Right ventricle myocardium inferior (tissue), 1 donor: ENCODE data around the gene MRO. TPM values are rescaled to one million over a fixed set of nuclear protein-coding genes. Genes with fewer than 3 reads are reported as not detected.
"Not testable (repeated sequence)": the region's sequence is repeated elsewhere in the genome, so short reads cannot be mapped to it uniquely, and the experiment has no call there.

Experiments used
- ATAC-seq: fragments of 200-7000 bp; cut with Tn5 transposase; one replicate; pipeline ENCODE4 v1.9.1; 2020; ENCODE audit warnings: mild to moderate bottlenecking, moderate library complexity
- DNase-seq: peaks from one replicate; pipeline ENCODE4 v3.0.0; 2021; ENCODE audit errors: missing footprints
- intact Hi-C: fragments of 100-400 bp; cut with DNase I; formaldehyde crosslinking; loops from one replicate; pipeline ENCODE4 v1.11.0; 2022
- long read RNA-seq: library from polyadenylated mRNA; unstranded; transcript quantifications from one replicate; pipeline ENCODE4 v2.0.0, GENCODE V29; 2021
- total RNA-seq: library from RNA; stranded (reverse); fragmentation: NEBNext Ultra II Directional; extraction: Animal tissue kit (Norgen Biotek cat#: 25700); gene quantifications from one replicate; pipeline ENCODE4 v1.2.1, GENCODE V29; 2021
- donor health status: DM: no; HTN: yes; CAD: no; lungs with severe emphysema.

Gene MRO
- 4.6 TPM for total RNA-seq
- long read RNA-seq, partial matches to known transcripts, result 1 of 1 reads
- long read RNA-seq, other reads (novel, unspliced or antisense), result 0 of 1 reads

DNA sequence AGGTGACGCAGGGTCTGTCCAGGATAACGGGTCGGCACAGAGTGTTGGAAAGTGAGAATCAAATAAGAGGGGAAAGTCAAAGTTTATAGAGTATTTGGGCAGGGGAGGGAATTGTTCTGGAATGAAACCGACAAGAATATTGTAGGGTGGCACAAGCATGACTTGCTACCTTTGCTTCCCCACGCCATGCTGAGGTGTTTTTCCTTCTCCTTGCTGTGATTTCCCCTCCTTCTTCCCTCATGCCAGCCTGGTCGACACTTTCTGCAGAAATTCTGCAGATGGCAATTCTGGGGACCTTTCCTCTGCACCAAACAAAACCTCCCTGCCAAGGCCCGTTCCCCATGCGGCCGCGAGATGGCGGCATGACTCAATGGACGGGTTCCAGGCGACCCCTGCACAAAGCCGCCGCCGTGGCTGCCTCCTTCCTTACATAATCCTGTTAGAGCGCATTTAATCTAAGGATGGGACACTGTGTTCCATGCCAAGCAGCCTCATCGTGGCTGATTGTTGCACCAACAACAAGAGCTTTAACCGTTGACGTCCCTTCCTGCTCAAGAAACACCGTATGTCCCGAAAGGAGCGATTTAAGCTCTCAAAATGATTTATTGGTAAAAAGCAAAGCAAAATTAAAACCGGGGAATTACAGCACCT is at the start of gene MRO:
Gene MRO (minus strand): TSS at position 289 of the 651 bp plus-strand sequence. CDS start 10,616 bp downstream, outside the sequence.
- intact Hi-C loops, result loop anchor here (1.0 to 5.0 kb wide), 3 partner anchors 25 to 232 kb away; no protein-coding TSS in a partner anchor
- DNase-seq (peak; percentile 95), ATAC-seq (peak; percentile 94)

DNA sequence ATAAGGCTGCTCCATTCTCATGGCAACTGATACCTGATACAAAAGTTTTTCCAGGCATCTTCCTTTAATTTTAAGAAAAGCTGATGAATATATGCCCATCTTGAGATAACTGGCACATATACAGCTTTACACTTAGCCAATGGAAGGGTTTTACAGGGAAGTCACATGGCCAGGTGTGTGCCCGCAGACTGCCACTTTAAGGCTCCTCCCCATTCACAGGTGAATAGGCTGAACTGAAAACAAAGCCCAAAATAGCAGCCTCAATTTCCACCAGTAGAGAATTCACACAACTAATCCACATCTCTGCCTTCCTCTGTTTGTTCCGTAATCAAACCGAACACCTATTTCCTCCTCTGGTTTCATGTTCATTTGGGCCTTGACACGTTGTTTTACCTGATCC is 49.3 kb upstream of the MRO start:
- intact Hi-C loops, result no loop called here
- ATAC-seq, result no peak
- no peak for DNase-seq

DNA sequence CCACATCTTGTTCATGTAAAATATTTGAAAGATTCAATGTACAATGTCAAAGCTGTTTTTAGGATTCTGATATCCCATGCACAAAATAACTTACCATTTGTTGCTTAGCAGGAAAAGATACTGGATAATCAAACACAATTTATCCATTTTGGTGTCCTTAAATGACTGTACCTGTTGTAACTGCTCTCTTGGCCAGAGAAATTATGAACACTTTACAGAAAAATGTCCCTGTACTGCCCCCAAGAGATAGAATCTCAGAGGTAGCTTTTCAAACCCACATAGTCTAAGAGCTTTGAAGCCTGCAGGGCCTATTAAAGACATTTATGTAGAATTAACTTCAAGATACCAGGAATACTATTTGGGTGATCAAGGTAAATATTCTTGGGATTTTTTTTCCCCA is 46.9 kb upstream of the MRO start:
- peak; percentile 78 for ATAC-seq

DNA sequence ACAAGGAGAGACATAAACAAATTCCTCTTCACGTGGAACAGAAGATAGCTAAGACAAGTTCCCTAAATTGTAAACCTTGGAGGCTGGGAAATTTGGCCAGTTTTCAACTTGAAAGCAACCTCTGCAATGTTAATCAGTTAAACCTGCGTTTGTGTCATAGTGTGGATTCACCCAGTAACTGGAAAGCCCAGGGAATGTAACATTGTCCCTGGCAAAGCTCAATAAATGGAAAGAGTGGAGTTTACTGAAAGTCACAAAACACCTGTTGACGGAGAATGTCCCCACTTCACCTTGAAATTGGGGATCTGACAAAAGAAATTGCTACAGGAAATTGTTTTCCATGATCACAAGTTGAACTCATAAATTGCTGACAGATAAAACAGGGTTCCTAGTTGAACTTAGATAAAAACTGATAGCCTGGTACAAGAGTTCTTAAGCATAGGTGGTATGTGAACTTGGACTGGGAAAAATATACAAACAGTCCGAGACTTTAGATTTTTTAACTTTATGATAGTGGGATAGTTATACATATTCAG is 44.1 kb upstream of the MRO start:
- no peak for DNase-seq
- intact Hi-C loops, result no loop called here
- ATAC-seq, result no peak

More for the DNA sequence above, 46.9 kb upstream of the MRO start:
- intact Hi-C loops, result loop anchor here (1.0 kb wide), 1 partner anchor 46 kb away; the partner anchor contains the start of gene MRO
- no peak for DNase-seq

DNA sequence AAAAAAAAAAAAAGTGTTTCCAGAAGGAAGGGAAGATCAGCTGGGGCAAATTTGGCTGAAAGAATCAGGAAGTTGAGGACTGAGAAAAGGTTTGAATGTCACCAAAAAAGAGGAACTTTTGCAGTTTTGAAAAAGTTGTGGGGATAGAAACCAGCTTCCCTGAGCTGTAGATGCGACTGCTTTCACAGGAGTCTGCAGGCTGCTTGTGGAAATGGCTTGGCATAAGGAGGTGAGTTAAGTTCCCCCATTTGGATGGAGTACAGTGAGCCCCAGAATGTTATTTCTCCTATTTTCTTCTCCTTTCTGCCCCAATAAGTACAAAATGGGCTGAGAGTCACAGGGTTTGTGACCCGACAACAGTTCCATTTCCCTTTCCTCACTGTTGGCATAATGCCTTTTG is 42.6 kb upstream of the MRO start:
- no peak for DNase-seq
- ATAC-seq, result peak; percentile 46
- intact Hi-C loops, result no loop called here

DNA sequence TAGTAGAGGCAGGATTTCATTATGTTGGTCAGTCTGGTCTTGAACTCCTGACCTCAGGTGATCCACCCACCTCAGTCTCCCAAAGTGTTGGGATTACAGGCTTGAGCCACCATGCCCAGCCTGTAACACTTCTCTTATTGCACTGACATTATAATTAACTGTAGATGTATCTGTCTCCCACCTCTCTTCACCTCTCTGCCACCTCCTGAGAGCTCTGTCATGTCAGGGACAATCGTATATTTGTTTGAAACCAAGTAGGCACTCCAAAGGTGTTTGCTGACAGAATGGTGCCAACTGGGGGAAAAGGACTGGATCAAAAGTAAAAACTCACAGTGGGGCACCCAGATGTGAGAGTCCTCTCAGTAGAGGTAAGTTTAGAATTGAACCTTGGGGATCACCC is 41.8 kb upstream of the MRO start:
- peak; percentile 58 for ATAC-seq
- no peak for DNase-seq
- intact Hi-C loops, result no loop called here

DNA sequence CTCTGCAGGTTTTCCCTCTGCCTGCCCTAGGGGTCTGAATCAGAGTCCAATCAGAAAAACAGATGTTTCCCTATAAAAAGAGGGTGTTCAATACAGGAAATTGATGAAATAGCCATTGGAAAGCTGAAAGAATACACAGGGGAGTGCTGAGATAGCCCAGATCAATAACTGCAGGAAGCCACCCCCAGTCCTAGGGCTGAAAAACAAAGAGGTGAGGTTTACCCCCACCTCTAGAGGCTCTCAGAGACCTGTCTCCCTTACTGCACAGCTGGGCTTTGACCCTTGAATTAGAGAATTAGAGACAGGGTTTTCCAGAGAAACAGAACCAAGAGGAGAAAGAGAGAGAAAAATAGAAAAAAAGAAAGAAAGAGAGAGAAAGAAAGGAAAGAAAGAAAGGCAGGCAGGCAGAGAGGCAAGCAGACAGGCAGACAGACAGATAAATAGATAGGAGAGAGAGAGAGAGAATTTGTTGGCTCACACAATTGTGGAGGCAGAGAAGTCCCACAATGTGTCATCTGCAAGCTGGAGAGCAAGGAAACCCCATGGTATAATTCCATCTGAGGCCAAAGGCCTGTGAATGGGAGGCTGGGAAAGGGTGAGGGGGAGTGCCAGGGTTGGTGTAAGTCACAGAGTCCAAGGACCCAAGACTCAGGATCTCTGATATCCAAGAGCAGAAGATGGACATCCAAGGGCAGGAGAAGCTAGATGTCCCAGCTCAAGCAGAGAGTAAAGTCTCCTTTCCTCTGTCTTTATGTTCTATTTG is 40.2 kb upstream of the MRO start:
- intact Hi-C loops, result no loop called here
- no peak for ATAC-seq
- DNase-seq, result no peak

DNA sequence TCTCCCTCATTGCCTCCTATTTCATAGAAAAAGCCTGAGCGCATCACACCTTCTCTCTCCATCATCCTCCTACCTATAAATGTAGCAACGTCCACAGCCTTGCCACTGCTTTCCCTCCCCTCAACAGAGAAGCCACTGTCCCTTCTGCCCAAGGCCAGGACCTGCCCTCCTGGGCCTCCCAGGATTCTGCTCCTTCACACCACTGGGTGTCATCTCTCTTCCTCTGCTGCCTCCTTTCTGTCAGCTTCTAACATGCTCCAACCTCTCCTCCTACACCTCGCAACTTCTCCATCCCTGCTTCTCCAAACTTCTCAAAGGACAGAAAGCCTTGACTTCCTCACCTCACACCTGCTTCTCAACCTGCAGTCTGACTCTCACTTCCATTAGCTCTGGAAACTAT is 37.9 kb upstream of the MRO start:
- DNase-seq (no peak), ATAC-seq (no peak)
- intact Hi-C loops, result no loop called here

DNA sequence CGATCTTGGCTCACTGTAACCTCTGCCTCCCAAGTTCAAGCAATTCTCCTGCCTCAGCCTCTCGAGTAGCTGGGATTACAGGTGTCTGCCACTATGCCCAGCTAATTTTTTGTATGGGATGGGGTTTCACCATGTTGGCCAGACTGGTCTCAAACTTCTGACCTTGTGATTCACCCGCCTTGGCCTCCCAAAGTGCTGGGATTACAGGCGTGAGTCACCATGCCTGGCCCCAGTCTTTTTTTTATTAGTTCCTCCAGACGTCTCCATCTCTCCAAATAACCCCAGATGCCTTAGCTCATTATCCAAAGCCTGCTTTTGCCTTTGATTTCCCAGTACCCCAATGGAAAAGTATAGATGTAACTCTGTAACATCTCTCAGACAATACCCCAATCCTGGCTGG is 37.4 kb upstream of the MRO start:
- DNase-seq, intact Hi-C loops, ATAC-seq: not testable (repeated sequence)

DNA sequence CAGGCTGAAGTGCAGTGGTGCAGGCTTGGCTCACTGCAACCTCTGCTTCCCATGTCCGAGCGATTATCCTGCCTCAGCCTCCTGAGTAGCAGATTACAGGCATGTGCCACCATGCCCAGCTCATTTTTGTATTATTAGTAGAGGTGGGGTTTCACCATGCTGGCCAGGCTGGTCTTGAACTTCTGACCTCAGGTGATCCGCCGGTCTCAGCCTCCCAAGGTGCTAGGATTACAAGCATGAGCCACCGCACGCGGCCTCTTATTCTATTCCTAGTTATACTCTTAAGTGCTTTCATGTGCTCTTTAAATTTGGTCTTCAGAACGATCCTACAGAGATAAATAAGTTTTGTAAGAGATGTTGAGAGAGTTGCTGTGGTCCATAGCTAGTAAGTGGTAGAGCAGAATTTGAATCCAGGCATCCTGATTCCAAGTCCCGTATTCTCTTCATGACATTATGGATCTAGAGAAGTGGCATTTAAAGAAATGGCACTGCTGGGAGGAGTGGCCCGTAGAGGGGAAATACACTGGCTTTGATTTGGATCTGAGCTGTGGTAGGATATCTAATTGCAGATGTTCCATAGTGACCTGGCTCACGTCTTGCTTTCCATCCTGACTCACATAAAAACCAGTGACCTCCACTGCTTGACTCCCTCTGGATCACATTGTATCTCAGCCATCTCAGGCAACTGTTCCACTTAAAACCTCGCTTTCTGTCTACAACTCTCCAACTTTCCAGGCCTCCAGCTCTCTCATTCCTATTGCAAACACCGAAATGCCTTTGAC is 36.4 kb upstream of the MRO start:
- DNase-seq (no peak), ATAC-seq (no peak)
- intact Hi-C loops, result no loop called here

DNA sequence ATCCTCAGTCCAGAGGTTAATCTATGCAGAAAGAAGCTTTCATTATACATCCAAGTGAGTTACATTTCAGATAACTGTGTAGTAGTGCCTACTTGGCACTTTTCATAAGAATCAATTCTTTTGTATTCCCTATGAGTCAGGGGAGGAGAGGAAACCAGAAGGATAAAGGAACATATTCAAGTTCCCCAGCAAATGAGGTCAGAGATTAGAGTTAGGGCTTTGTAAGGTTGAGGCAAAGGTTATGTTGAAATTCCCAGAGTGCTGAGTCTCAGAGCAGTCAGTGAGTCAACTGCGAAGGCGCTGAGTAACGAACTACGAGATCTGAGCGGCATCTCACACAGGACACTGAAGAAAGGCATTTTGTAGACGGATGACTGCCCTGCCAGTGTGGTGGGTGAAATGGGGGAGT is 34.1 kb upstream of the MRO start:
- DNase-seq, result no peak
- ATAC-seq, result peak; percentile 20
- intact Hi-C loops, result no loop called here

DNA sequence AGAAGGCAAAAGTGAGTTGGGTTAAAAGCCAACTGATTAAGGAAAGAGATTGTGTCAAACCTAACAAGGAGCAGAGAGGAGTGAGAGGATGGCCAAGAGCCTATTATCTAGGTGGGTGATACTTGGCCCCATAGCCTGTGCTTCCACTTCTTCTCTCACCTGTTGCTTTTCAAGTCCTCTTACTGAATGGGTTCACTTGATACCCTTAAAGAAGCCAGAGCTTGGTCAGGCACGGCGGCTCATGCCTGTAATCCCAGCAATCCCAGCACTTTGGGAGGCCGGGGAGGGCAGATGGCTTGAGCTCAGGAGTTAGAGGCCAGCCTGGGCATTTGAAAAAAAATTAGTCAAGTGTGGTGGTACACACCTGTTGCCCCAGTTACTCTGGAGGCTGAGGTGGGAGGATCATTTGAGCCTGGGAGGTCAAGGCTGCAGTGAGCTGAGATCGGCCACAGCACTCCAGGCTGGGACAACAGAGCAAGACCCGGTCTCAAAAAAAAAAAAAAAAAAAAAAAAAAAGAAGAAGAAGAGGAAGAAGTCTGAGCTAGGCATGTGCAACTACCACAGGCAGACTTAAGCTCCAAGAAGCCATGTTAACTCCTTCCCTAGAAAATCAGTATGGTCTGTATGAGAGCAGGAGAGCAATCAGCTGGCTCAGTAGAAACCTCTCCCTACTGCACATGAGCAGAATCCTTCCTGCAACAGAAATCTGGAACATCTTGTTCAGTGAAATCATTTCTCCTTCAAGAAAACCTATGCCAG is 30.7 kb upstream of the MRO start:
- ATAC-seq, result no peak
- intact Hi-C loops, result no loop called here
- DNase-seq, result no peak

DNA sequence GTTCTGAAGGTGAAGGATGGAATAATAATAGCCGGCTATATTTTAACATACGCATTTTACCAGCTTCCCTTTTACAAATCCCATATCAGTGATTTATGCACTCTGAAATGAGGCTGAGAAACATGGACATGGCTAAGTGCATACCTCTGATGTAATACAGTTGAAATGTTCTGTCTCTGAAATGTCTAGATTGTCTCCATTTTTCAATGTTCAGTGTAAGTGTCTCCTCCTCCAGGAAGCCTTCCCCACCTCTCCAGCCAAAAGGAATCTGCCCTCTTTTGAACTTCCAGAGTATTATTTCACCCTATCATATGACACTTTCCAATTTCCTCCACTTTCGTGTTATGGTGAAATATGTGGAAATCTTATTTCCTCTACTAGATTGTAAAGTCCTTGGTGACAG is 29.6 kb upstream of the MRO start:
- ATAC-seq (no peak), DNase-seq (no peak)
- intact Hi-C loops, result no loop called here

DNA sequence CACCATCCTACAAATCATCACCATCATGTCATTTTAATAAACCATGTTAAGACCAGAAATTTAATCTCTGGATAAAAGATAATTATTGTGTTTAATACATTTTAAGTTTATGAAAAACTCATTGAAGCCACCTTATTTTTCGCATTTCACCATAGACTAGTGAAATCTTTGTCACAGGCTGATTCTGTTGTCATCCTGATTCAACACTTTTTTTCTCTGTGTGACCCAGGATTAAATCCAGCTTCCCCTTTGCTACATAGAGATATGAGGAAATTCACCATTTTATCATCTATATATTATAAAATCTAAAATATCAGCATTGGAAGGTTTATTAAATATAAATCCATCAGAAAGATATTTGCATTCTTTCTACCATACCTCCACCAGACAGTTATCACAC is 29.2 kb upstream of the MRO start:
- DNase-seq, result no peak
- intact Hi-C loops, result no loop called here
- ATAC-seq, result no peak

DNA sequence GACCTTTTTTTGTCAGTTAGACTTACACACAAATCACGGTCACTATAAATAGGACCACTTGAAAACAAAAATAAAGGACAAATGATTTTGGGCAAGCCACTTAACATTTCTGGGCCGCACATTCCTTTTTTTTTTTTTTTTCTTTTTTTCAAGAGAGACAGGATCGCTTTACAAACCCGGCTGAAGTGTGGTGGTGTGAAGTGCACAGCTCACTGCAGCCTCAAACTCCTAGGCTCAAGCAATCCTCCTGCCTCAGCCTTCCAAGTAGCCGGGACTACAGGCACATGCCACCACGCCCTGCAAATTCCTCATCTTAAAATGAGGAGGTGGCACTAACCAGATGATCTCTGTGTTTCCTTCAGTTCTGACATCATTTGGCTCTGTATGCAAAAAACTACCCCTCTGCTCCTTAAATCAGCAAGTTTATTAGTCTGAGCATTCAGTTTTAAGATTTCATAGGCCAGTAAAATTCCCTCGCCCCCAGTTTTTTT is 28.3 kb upstream of the MRO start:
- DNase-seq (no peak), ATAC-seq (peak; percentile 47)
- intact Hi-C loops, result no loop called here

DNA sequence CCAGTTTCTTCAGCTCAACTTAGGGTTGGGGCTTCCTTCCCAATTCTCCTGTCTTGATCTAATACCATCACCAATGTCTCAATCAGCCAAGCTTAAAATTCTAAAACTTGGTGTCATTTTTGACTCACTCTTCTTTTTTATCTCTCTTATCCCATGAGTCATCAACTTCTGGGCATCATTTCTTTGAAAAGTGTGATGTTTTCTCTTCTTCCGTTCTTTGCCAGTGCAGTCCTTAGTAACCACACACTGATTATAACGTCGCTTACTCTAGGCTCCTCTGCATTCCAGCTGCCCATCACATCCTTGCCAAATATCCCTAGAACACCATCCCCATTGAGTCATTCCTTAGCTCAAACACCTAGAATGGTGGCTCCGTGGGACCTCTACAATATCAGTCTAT is 27.4 kb upstream of the MRO start:
- DNase-seq (no peak), ATAC-seq (peak; percentile 6)
- intact Hi-C loops, result no loop called here

DNA sequence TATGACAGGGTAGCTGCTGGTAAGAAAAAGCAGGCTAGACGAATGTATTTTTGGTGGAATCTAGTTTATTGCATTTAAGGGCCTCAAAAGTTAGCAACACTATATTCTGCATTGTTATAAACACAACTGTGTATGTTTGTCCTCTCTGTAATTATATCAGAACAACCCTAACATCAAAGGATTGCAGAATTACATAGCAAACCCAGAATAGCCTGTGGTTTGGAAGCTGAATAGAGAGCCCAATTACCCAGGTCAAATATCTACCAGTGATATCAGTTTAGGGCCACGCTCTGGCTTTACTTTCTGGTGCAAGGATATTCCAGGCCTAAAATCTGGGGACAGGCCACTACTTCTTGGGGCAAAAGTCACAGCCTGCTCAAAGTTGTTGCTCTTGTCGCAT is 25.1 kb upstream of the MRO start:
- DNase-seq (no peak), ATAC-seq (no peak)
- intact Hi-C loops, result loop anchor here (2.0 kb wide), 1 partner anchor 24 kb away; the partner anchor contains the start of gene MRO

DNA sequence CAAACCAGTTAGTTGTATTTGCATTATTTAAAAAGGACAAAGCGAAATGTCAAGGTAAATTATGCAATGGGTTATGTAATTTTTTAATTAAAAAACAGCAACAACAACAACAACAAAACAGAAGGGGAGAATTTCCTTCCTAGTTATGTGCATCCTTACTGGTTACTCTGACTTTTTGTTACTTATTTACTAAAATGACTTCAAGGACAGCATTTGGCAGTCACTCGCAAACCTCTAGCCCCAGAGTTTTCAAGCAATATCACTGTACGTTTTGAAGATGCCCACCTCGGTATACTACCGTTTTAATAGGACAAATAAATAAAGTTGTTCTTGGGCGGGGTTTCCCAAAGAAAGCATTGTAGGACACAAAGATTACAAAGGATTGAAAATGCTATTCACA is 24.7 kb upstream of the MRO start:
- intact Hi-C loops, result loop anchor here (2.0 kb wide), 1 partner anchor 24 kb away; the partner anchor contains the start of gene MRO
- ATAC-seq, result no peak
- no peak for DNase-seq
